ENCODE data around the gene S100G.
A peak's percentile ranks its signal among the peaks of the same experiment; 100 is the strongest.

S100G gene

DNA sequence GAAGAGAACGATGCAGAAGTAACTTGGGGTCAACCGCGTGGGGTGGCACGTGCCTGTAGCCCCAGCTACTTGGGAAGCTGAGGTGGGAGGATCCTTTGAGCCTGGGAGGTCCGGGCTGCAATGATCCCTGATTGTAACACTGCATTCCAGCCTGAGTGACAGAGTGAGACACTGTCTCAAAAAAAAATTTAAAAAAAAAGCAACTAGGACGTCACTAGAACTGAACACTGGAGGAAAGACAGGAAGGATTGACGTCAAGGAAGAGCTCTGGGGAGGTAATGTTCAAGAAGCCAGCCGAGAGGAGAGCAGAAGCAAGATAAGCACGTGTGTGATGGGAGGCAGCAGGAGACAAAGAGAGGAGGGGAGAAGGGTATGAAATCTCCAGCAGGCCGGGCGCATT is 28.7 kb downstream of the S100G start:
- POLR2A ChIA-PET: no interaction called here
- CTCF ChIA-PET: no interaction called here
- no peak for DNase-seq (ENCODE audit: extremely low spot score)
- TF ChIP-seq, protein P1, sequence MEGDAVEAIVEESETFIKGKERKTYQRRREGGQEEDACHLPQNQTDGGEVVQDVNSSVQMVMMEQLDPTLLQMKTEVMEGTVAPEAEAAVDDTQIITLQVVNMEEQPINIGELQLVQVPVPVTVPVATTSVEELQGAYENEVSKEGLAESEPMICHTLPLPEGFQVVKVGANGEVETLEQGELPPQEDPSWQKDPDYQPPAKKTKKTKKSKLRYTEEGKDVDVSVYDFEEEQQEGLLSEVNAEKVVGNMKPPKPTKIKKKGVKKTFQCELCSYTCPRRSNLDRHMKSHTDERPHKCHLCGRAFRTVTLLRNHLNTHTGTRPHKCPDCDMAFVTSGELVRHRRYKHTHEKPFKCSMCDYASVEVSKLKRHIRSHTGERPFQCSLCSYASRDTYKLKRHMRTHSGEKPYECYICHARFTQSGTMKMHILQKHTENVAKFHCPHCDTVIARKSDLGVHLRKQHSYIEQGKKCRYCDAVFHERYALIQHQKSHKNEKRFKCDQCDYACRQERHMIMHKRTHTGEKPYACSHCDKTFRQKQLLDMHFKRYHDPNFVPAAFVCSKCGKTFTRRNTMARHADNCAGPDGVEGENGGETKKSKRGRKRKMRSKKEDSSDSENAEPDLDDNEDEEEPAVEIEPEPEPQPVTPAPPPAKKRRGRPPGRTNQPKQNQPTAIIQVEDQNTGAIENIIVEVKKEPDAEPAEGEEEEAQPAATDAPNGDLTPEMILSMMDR (IDR thresholded peaks at IDR 0.05; ENCODE audit: control extremely low read depth, extremely low read depth, low read depth, missing control alignments): no peak

DNA sequence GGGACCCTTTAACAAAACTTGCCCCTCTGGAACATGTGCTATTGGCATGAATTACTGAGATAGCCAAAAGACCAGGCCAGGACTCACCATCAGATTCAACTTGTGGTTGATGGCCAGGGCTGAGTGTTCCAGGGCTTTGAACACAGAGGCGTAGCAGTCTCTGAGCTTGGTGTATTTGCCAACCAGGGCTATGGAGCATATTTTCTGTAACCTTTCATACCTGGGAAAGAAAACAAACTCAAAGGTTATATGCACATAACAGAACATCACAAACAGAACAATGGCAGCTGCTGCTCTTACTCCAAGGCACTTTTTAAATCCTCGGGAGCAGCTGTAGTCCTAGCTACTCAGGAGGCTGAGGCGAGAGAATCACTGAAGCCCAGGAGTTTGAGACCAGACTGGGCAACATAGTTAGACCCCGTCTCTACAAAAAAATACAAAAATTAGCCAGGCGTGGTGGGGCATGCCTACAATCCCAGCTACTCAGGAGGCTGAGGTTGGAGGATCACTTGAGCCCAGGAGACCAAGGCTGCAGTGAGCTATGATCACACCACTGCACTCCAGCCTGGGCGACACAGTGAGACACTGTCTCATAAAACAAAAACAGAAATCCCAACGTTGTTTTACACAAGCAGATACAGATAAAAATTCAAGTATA is 33.2 kb downstream of the S100G start:
- CTCF ChIA-PET: interaction anchor here (2.5 kb wide), 1 partner anchor 11 kb away, joined by 7 read pairs; no protein-coding TSS in a partner anchor
- POLR2A ChIA-PET: no interaction called here
- TF ChIP-seq, protein P1 (IDR thresholded peaks at IDR 0.05; ENCODE audit: control extremely low read depth, extremely low read depth, low read depth, missing control alignments): no peak
- DNase-seq (ENCODE audit: extremely low spot score): no peak

DNA sequence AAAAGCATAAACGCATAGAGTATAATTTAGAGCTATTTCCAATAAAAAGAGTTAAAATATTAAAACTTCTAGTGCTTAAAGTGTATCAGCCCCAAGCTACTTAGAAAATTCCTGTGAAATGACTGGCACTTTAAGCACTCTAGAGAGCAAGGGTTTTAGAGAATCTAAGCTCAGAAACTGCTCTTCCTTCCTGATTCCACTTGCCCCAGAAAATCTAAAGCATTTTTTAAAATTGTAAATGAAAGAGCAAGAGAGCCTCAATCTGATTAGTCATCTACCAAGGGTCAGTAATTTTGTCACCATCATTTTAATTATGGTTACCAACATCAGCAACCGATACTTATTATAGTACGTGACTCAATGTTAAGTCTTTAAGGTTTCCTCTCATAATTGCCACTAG is 37.6 kb downstream of the S100G start:
- CTCF ChIA-PET: no interaction called here
- POLR2A ChIA-PET: interaction anchor here (0.6 kb wide), 1 partner anchor 25 kb away, joined by 3 read pairs; no protein-coding TSS in a partner anchor
- no peak for DNase-seq (ENCODE audit: extremely low spot score)
- TF ChIP-seq, protein P1 (IDR thresholded peaks at IDR 0.05; ENCODE audit: control extremely low read depth, extremely low read depth, low read depth, missing control alignments): no peak

DNA sequence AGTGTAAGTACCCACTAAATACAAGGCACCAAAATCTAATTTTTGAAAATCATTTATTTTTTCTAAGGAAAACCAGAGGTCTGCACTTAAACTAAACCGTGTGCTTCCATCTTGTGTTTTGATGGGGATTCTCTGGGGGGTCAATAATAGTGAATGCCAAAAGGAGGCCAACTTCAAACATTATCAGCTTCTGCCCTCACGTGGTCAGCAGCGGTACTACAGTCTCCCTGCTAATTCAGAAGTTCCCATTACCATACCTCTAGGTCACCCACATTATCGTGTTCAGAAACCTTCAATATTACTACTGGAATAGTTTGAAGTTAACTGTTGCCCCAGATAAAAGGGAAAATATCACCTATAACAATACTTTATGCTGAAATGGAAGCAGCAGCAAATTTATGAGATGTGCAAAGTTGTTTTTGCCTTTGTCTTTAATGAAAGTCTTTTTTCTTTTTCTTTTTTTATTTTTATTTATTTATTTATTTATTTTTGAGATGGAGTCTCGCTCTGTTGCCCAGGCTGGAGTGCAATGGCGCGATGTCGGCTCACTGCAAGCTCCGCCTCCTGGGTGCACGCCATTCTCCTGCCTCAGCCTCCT is 45.2 kb downstream of the S100G start:
- ChIA-PET CTCF (interaction anchor here (1.4 to 2.2 kb wide), 5 partner anchors 10 to 32 kb away, joined by 3 to 7 read pairs (median 7); no protein-coding TSS in a partner anchor), POLR2A (no interaction called here)
- DNase-seq (ENCODE audit: extremely low spot score): peak; percentile 68
- TF ChIP-seq, protein P1 (IDR thresholded peaks at IDR 0.05; ENCODE audit: control extremely low read depth, extremely low read depth, low read depth, missing control alignments): peak; percentile 67

DNA sequence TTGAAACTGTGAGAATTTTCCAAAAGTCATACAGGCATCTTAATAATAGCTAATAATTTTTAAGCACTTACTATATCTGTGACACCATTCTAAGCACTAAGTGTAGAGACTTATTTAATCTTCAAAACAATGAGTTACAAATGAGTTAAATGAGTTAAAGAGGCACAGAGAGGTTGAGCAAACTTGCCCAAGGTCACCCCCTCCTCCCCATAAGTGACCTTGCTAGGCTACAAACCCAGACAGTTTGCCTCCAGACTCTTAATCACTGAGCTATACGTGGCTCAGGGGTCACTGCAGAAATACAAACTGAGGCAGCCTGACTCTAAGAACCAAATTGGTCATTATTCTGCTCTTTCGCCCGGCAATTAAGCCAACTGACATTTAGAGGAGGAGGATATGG is 47.0 kb downstream of the S100G start:
- ChIA-PET CTCF (interaction anchor here (1.0 to 2.4 kb wide), 4 partner anchors 11 to 258 kb away, joined by 3 to 7 read pairs (median 4); partner anchors contain the start of gene CTPS2), POLR2A (interaction anchor here (0.7 to 1.1 kb wide), 2 partner anchors 15 to 19 kb away, joined by 3 to 7 read pairs; partner anchors contain the start of gene CTPS2)
- no peak for DNase-seq (ENCODE audit: extremely low spot score)
- TF ChIP-seq, protein P1 (IDR thresholded peaks at IDR 0.05; ENCODE audit: control extremely low read depth, extremely low read depth, low read depth, missing control alignments): no peak

DNA sequence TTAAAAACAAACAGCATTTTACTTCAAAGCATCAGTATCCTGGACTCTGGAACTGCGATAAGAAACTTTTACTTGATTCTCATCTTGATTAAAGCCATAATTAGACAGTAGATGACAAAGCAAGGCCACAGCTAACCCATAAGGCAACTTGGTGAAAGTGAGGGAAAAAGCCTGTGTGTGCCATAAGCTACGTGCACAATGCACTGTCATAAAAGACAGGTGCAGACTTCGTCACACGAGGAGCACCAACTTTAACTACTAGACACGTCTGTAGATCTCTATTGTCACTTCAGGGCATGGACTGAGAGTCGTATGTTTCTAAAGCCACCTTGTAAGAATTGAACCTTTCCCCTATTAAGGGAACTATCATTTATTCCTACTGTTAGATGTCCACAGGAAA is 49.4 kb downstream of the S100G start:
- POLR2A ChIA-PET: no interaction called here
- TF ChIP-seq, protein P1 (IDR thresholded peaks at IDR 0.05; ENCODE audit: control extremely low read depth, extremely low read depth, low read depth, missing control alignments): no peak
- DNase-seq (ENCODE audit: extremely low spot score): no peak
- CTCF ChIA-PET: no interaction called here

All from GM10248 (cell line).